ENCODE results near the gene PXDN.

DNA sequence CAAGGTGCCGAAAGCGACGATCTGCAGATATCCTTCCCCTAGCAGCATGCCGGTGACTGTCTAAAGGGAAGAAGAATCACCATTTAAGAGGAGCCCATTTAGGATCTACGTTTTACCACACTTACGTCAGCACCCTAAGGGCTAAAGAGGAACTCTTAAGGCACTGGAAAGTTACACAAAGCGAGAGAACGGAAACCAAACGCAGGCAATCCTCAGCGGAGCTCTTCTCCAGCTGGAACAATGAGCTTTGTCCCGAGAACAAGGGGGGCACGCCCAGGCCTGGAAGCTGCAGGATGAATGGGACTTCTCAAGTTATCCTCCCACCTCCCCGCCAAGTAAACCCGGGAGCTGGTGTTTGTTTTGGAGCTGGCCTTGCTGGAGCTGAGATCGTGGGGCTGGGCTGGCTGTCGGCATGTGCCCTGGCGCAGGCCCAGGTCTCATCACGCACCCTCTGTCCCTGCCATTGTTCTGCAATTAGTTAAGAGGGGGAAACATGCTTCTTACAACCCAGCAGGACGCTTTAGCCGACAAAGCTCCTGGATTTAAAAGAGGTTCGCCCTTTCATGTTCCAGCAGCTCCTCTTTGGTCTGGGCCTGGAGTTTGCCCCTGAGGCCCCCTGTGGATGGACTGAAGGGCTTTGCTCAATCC, 36.4 kb downstream of the PXDN start:
- TF ChIP-seq, protein P1, sequence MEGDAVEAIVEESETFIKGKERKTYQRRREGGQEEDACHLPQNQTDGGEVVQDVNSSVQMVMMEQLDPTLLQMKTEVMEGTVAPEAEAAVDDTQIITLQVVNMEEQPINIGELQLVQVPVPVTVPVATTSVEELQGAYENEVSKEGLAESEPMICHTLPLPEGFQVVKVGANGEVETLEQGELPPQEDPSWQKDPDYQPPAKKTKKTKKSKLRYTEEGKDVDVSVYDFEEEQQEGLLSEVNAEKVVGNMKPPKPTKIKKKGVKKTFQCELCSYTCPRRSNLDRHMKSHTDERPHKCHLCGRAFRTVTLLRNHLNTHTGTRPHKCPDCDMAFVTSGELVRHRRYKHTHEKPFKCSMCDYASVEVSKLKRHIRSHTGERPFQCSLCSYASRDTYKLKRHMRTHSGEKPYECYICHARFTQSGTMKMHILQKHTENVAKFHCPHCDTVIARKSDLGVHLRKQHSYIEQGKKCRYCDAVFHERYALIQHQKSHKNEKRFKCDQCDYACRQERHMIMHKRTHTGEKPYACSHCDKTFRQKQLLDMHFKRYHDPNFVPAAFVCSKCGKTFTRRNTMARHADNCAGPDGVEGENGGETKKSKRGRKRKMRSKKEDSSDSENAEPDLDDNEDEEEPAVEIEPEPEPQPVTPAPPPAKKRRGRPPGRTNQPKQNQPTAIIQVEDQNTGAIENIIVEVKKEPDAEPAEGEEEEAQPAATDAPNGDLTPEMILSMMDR (IDR thresholded peaks at IDR 0.05; ENCODE audit: borderline replicate concordance, extremely low read depth, low read length, poor library complexity, severe bottlenecking): no peak
- no peak for TF ChIP-seq EZH2 (IDR thresholded peaks at IDR 0.05; ENCODE audit: borderline replicate concordance, low read depth, low read length, severe bottlenecking)
